Activated CD4-positive, alpha-beta T cell treated with anti-CD3 and anti-CD28 coated beads, Interleukin-2, Interleukin-6, amounts not matched to agents 100 ng/mL and 50 ng/mL, durations not matched to agents 16 hours and 8 hours (primary cell): ENCODE data around the gene PPFIA2.

ENCODE experiments used
- DNase-seq: peaks from one replicate; pipeline ENCODE4 v3.0.0-alpha.2; 2020

PPFIA2 gene

GRCh38 chr12:81759190-81760051 is at the start of gene PPFIA2:
PPFIA2 (minus strand) TSS chr12:81759350.
- DNase-seq, result peak; percentile 24

GRCh38 chr12:81800298-81801148 is 41.4 kb upstream of the PPFIA2 start:
- no peak for DNase-seq

- no peak for DNase-seq
Observed at GRCh38 chr12:81798294-81798693, 39.1 kb upstream of the PPFIA2 start.

GRCh38 chr12:81797100-81797499 is 38.0 kb upstream of the PPFIA2 start:
- peak; percentile 12 for DNase-seq

- no peak for DNase-seq
Observed at GRCh38 chr12:81792666-81793065, 33.5 kb upstream of the PPFIA2 start.

DNA sequence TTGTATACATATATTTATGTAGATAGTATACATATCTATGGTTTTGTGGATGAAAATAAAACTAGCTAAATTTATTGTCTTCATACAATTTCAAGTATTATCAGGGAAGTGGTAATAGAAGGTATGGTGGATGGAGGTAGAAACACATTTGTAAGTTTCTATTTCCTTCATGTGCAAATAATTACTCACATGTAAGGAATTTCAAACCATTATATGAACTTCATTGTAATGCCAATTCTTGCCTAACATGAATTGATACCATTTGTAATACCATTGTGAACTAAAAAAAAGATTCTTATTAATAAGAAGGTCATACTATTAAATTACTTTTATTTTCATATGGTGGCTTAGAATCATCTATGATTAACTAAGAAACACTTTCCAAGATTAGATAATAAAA is 20.1 kb upstream of the PPFIA2 start:
- no peak for DNase-seq

DNA sequence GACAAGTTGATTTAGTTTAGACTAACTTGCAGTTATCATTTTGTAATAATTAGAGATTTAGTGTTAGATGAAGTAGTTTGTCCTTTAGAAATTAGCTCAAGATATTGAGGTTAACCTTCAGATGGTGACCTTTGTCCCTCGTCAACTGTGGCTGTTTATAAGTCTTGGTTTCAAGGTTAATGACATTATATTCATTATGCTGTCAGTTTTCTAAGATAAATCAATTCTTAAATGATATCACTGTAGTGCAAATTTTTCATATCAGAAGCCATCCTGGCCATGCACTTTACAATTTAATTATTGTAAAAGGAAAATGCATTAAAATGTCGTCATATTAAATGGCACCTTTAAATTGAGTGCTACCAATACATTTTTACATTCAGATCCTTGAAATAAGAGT is 19.6 kb upstream of the PPFIA2 start:
- no peak for DNase-seq

- DNase-seq, result peak; percentile 23
Observed at GRCh38 chr12:81758421-81759189, 545 bp downstream of the PPFIA2 start.

DNA sequence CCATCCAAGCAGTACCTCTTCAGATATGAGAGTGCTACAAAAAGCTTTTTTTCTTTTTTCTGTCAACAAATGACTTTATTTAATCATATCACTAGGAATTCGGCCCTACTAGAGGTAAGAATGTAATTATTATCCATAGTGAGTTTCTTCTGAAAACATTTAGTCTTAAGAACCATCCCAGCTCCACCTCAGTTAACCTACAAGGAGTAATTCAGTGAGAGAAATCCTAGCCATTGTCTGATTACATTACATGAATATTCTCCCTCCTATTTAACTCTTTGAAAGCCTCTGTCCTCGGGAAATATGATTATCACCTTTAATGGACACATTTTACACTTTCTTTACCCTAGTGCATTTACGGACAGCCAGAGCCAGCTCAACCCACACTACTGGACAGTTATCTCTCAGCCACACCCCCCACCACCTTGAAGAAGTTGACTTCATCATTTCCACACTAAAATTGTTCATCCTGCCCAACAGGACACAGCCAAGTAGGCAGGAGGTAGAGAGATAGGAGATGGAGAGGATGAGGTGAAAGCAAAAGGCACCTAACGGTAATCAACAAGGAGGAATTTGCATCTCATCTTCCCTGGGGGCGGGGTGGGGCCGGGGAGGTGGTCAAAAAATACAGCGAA is 1.3 kb downstream of the PPFIA2 start:
- DNase-seq, result no peak

- DNase-seq, result no peak
Observed at GRCh38 chr12:81729781-81730180, 29.4 kb downstream of the PPFIA2 start.

DNA sequence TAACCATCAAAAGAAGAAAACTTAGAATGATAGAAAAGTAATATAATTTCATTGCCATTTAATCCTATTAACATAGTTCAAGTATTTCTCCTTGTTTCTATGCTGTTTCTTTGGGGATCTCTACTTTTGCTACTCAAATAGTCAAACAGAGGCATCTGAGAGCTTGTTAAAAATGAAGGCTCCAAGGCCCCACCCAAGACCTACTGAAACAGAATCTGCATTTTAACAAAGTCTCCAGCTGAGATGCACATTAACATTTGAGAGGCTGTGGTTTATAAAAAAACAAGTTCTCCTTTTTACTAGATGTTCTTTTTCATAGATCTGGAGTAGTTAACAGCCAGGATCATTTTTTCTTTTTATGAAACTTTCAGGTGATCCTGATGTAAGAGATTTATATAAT is 31.8 kb downstream of the PPFIA2 start:
- DNase-seq, result no peak

GRCh38 chr12:81726634-81727033 is 32.5 kb downstream of the PPFIA2 start:
- DNase-seq, result no peak

DNA sequence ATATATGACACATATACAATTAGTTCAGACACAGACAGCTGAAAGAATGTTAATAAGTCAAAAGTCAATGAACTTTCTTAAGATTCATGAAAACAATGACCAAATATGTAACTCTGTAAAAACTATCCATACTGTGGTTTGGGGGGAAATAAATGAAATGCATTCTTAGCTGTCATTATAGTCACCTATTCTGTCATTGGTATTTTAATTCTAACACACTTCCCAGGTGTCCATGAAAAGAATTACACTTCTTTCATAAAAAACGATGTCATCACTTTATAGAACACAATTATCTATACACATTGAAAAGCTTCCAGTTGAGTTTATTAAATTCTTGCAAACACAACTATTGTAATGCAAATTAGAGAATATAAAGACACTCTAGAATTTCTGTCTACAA is 35.8 kb downstream of the PPFIA2 start:
- no peak for DNase-seq

GRCh38 chr12:81722004-81722403 is 37.1 kb downstream of the PPFIA2 start:
- DNase-seq, result no peak

DNA sequence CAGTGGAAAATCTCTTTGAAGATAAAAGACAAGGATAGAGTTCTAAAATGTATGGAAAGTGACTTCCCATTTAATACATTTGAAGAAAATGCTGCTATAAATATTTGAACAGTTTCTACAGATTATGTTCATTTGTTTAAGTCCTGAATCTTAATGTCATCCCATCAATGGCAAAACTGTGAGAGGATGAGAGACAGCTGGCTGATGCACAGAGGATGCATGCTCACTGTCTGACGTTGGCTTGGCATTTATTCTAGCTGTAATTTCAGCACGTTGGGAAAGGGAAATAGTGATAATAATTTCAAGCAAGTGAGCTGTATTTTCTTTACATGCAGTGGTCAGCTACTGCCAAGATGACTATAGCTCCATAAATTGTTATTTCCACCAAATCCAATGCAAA is 40.5 kb downstream of the PPFIA2 start:
- no peak for DNase-seq

GRCh38 chr12:81712536-81712935 is 46.6 kb downstream of the PPFIA2 start:
- no peak for DNase-seq

GRCh38 chr12:81705586-81705985 is 53.6 kb downstream of the PPFIA2 start:
- DNase-seq, result no peak

GRCh38 chr12:81699551-81699950 is 59.6 kb downstream of the PPFIA2 start:
- no peak for DNase-seq

GRCh38 chr12:81692008-81692407 is 67.1 kb downstream of the PPFIA2 start:
- no peak for DNase-seq

- no peak for DNase-seq
Observed at GRCh38 chr12:81683881-81684280, 75.3 kb downstream of the PPFIA2 start.

- no peak for DNase-seq
Observed at GRCh38 chr12:81679614-81680013, 79.5 kb downstream of the PPFIA2 start.

- DNase-seq, result no peak
Observed at GRCh38 chr12:81670759-81671158, 88.4 kb downstream of the PPFIA2 start.

DNA sequence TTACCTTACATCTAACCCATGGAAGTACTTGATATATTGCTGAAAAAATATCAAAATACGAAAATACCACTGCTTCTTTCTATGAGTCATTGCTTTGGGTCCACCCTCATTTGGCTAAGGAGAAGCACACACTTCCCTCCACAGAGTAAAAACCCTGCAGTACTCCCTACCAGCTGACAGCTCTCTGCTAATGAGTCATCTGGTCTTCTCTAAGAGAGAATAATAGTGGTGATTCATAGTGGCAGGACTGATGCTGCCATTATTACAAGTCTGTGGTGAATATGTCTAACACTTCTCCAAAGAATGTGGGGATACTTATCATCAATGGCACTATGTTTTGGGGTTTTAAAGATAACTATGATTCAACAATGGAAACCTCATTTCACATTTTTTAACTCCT is 90.7 kb downstream of the PPFIA2 start:
- peak; percentile 71 for DNase-seq
